Endothelial cell of umbilical vein (primary cell): ENCODE results near the gene CWC27. TPM values are rescaled to one million over a fixed set of nuclear protein-coding genes. Genes with fewer than 3 reads are reported as not detected.

ENCODE experiments used
- BruUV-seq: library from RNA; stranded (reverse); fragments of 400-500 nt; replicated peaks from 2 replicates; lab custom pipeline; 2021; lab: Mats Ljungman, UMichigan
- CTCF ChIA-PET: fragments of 300-600, 350-600 bp; sonication (Branson Sonifier 250); formaldehyde crosslinking; loops from one replicate; lab custom pipeline; 2021; ENCODE audit warnings: antibody characterized with exemption, inconsistent platforms; lab: Charles Lee
- POLR2A ChIA-PET: fragments of 300-600, 350-600 bp; sonication (Branson Sonifier 250); formaldehyde crosslinking; loops from one replicate; lab custom pipeline; 2021; ENCODE audit warnings: antibody characterized with exemption, inconsistent platforms; lab: Charles Lee
- DNase-seq: peaks from one replicate; pipeline ENCODE4 v3.0.0-alpha.2; 2011; ENCODE audit warnings: low read depth, low spot score
- FAIRE-seq: peaks from 2 replicates; lab custom pipeline; 2011; peaks lifted over from hg19 to GRCh38; lab: Jason Lieb, UNC
- H2AFZ ChIP-seq: 2 replicates; pipeline ENCODE4 v1.6.0; 2012; ENCODE audit warnings: low read depth, low read length, control low read depth, inconsistent platforms
- H3K27ac ChIP-seq: 2 replicates; pipeline ENCODE4 v1.5.1; 2011; ENCODE audit warnings: low read depth, mild to moderate bottlenecking, control low read depth, low read length, moderate library complexity; ENCODE audit not compliant: insufficient read depth
- H3K27me3 ChIP-seq, 2 experiments: 2 replicates each; pipeline versions ENCODE4 v1.6.0 to v1.6.1; 2011; ENCODE audit warnings: low read length in 2 of 2, mixed read lengths in 1 of 2; ENCODE audit not compliant: control insufficient read depth in 2 of 2, insufficient read depth in 2 of 2
- H3K36me3 ChIP-seq, 2 experiments: 2 replicates in 1 of 2; 3 replicates in 1 of 2; pipeline ENCODE4 v1.5.1; 2011; ENCODE audit warnings: low read length in 2 of 2, mild to moderate bottlenecking in 1 of 2, moderate library complexity in 1 of 2; ENCODE audit not compliant: control insufficient read depth in 2 of 2, insufficient read depth in 2 of 2; ENCODE audit errors: extremely low read depth in 1 of 2
- H3K4me1 ChIP-seq: 3 replicates; pipeline ENCODE4 v1.5.1; 2011; ENCODE audit warnings: mild to moderate bottlenecking, low read length; ENCODE audit not compliant: control insufficient read depth, insufficient read depth; ENCODE audit errors: extremely low read depth
- H3K4me2 ChIP-seq: 2 replicates; pipeline ENCODE4 v1.6.1; 2011; ENCODE audit warnings: low read length, control low read depth, mixed read lengths; ENCODE audit not compliant: insufficient read depth
- H3K4me3 ChIP-seq, 3 experiments: fragments of 200-600 bp in 1 of 3; sonication (generic), shearing (Covaris generic) in 1 of 3; replicated peaks in 1 of 3; 2 replicates each; pipeline ENCODE4 v1.5.1; 2011 to 2016; ENCODE audit warnings: control low read depth in 3 of 3, low read length in 3 of 3, mild to moderate bottlenecking in 2 of 3, inconsistent platforms in 1 of 3, low read depth in 1 of 3, moderate library complexity in 1 of 3; ENCODE audit not compliant: insufficient read depth in 1 of 3
- H3K79me2 ChIP-seq: 2 replicates; pipeline ENCODE4 v1.6.0; 2012; ENCODE audit warnings: low read length, inconsistent platforms; ENCODE audit not compliant: control insufficient read depth, insufficient read depth
- H3K9ac ChIP-seq: replicated peaks from 2 replicates; pipeline ENCODE3; 2011; ENCODE audit warnings: low read length, control low read depth; ENCODE audit not compliant: insufficient read depth; ENCODE audit errors: extremely low read depth
- H3K9me1 ChIP-seq: replicated peaks from 3 replicates; pipeline ENCODE4 v1.6.0; 2011; ENCODE audit warnings: mild to moderate bottlenecking, low read length; ENCODE audit not compliant: control insufficient read depth, insufficient read depth; ENCODE audit errors: extremely low read depth
- H3K9me3 ChIP-seq: replicated peaks from 2 replicates; pipeline ENCODE4 v1.5.1; 2012; ENCODE audit warnings: low read length, inconsistent platforms; ENCODE audit not compliant: control insufficient read depth, insufficient read depth
- H4K20me1 ChIP-seq: replicated peaks from 2 replicates; pipeline ENCODE3; 2011; ENCODE audit warnings: mild to moderate bottlenecking, low read length; ENCODE audit not compliant: control insufficient read depth, insufficient read depth; ENCODE audit errors: extremely low read depth
- EZH2 ChIP-seq: IDR thresholded peaks from 2 replicates; pipeline ENCODE4 v1.6.1; 2012; ENCODE audit warnings: borderline replicate concordance, low read depth, mild to moderate bottlenecking, moderate library complexity, low read length, inconsistent platforms; ENCODE audit not compliant: severe bottlenecking
- FOS ChIP-seq: IDR thresholded peaks from 2 replicates; pipeline ENCODE4 v1.6.1; 2011; ENCODE audit warnings: mild to moderate bottlenecking, low read length, moderate library complexity, borderline replicate concordance; ENCODE audit not compliant: insufficient read depth
- GATA2 ChIP-seq: IDR thresholded peaks from 2 replicates; pipeline ENCODE4 v1.7.0; 2011; ENCODE audit warnings: low read depth, mild to moderate bottlenecking, moderate library complexity, mixed read lengths, low read length; ENCODE audit not compliant: insufficient read length, insufficient read depth
- JUN ChIP-seq: IDR thresholded peaks from 2 replicates; pipeline ENCODE4 v1.6.1; 2011; ENCODE audit warnings: borderline replicate concordance, low read depth; ENCODE audit not compliant: insufficient read length, insufficient read depth
- MYC ChIP-seq: IDR thresholded peaks from one replicate; pipeline ENCODE4 v1.6.1; 2011; ENCODE audit warnings: mild to moderate bottlenecking, low read depth, low read length
- POLR2A ChIP-seq: IDR thresholded peaks from 2 replicates; pipeline ENCODE4 v1.6.1; 2012; ENCODE audit warnings: low read depth, mild to moderate bottlenecking, control low read depth, low read length
- POLR2AphosphoS5 ChIP-seq: IDR thresholded peaks from 2 replicates; pipeline ENCODE4 v1.6.1; 2012; ENCODE audit warnings: low read depth, mild to moderate bottlenecking, control low read depth, low read length, moderate library complexity; ENCODE audit not compliant: insufficient read depth
- dilution Hi-C: fragments of 300-500 bp; cut with MboI; formaldehyde crosslinking; loops from one replicate; pipeline ENCODE4 v1.15.0; 2019; ENCODE audit warnings: low sequenced_read_pairs; ENCODE audit not compliant: extremely low pct_ligation_motif_present
- intact Hi-C: fragments of 100-400 bp; cut with micrococcal nuclease; formaldehyde crosslinking; loops from one replicate; pipeline ENCODE4 v1.10.0; 2022
- polyA plus RNA-seq, 4 experiments: library from polyadenylated mRNA; depleted of rRNA in 3 of 4; stranded (reverse) in 3 of 4; unstranded in 1 of 4; fragments of >200 nt; gene quantifications; 2 replicates each; pipeline versions ENCODE4 v1.2.1 to v1.2.3, GENCODE V29; 2011 to 2012; ENCODE audit warnings: missing spikeins in 1 of 4
- total RNA-seq: library from RNA; stranded (reverse); gene quantifications from 2 replicates; pipeline ENCODE4 v1.2.3, GENCODE V29; 2021
- TF ChIP-seq, protein P1 (sequence below): IDR thresholded peaks from 2 replicates; pipeline ENCODE4 v1.6.1; 2011; ENCODE audit not compliant: insufficient read depth, insufficient read length
- TF ChIP-seq, protein P2 (sequence below), 2 donors: IDR thresholded peaks; 1 replicate in 1 of 2; 2 replicates in 1 of 2; pipeline ENCODE4 v1.5.1; 2011; ENCODE audit warnings: low read length in 2 of 2, mild to moderate bottlenecking in 2 of 2, moderate library complexity in 2 of 2, control low read depth in 1 of 2, inconsistent platforms in 1 of 2, low read depth in 1 of 2; ENCODE audit not compliant: insufficient read depth in 1 of 2; ENCODE audit errors: extremely low read depth in 1 of 2

Gene CWC27
- total and polyA plus RNA-seq, 2 donors (not counting 3 experiments of a cell fraction or from before 2014, with no cell fraction given), result 11.9 to 23.8 TPM

DNA sequence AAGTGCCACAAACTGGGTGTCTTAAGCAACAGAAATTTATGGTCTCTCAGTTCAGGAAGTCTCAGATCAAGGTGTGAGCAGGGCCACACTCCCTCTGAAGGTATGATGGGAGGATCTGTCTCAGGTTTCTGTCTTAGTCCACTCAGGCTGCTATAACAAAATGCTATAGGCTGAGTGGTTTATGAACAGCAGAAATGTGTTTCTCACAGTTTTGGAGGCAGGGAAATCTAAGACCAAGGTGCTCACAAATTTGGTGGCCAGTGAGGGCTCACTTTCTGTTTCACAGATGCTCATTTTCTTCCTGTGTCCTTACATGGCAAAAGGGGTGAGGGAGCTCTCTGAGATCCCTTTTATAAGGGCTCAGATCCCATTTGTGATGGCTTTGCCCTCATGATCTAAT lies 281.4 kb downstream of the CWC27 start:
- no peak for FAIRE-seq
- Histone ChIP-seq H4K20me1 (no peaks in the 10 kb centered on the region), H3K9me3 (no peaks in the 10 kb centered on the region), H2AFZ (no peak overlapping the region), H3K9ac (no peak overlapping the region), H3K9me1 (no peaks in the 10 kb centered on the region), H3K4me1 (no peaks in the 10 kb centered on the region), H3K36me3 (no peaks in the 10 kb centered on the region), H3K4me3 (no peak overlapping the region), H3K4me2 (no peak overlapping the region), H3K79me2 (no peaks in the 10 kb centered on the region), H3K27ac (no peak overlapping the region), H3K27me3 (no peaks in the 10 kb centered on the region)
- dilution Hi-C loops, result no loop called here
- DNase-seq, result no peak
- CTCF ChIA-PET, result no interaction called here
- no peak for TF ChIP-seq POLR2AphosphoS5
- TF ChIP-seq, protein P1, sequence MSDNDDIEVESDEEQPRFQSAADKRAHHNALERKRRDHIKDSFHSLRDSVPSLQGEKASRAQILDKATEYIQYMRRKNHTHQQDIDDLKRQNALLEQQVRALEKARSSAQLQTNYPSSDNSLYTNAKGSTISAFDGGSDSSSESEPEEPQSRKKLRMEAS, result no peak
- no peak for TF ChIP-seq MYC
- no peak for TF ChIP-seq FOS
- TF ChIP-seq GATA2, result no peak
- TF ChIP-seq POLR2A, result no peak
- TF ChIP-seq, protein P2, sequence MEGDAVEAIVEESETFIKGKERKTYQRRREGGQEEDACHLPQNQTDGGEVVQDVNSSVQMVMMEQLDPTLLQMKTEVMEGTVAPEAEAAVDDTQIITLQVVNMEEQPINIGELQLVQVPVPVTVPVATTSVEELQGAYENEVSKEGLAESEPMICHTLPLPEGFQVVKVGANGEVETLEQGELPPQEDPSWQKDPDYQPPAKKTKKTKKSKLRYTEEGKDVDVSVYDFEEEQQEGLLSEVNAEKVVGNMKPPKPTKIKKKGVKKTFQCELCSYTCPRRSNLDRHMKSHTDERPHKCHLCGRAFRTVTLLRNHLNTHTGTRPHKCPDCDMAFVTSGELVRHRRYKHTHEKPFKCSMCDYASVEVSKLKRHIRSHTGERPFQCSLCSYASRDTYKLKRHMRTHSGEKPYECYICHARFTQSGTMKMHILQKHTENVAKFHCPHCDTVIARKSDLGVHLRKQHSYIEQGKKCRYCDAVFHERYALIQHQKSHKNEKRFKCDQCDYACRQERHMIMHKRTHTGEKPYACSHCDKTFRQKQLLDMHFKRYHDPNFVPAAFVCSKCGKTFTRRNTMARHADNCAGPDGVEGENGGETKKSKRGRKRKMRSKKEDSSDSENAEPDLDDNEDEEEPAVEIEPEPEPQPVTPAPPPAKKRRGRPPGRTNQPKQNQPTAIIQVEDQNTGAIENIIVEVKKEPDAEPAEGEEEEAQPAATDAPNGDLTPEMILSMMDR (IDR thresholded peaks at IDR 0.05; ENCODE audit: extremely low read depth in 1 of 2, insufficient read depth in 1 of 2, low read depth in 1 of 2, low read length in 2 of 2), result no peak
- TF ChIP-seq JUN, result no peak
- TF ChIP-seq EZH2, result no peak
- BruUV-seq, result no TSS peak
- POLR2A ChIA-PET, result no interaction called here
- intact Hi-C loops, result no loop called here
